Adrenal gland (tissue), 5 donors: ENCODE results near the gene ACSF3.

Experiments
- CTCF ChIP-seq, 6 experiments: fragments of 450-650 bp in 4 of 6; fragments of 200-600 bp in 2 of 6; sonication (generic) in 1 of 6; IDR thresholded peaks; 1 replicate in 5 of 6; 2 replicates in 1 of 6; pipeline versions ENCODE4 v1.5.1 to v1.8.0; 2016 to 2021; ENCODE audit warnings: antibody characterized with exemption in 6 of 6, mild to moderate bottlenecking in 2 of 6, moderate library complexity in 1 of 6
- POLR2A ChIP-seq, 2 donors: fragments of 450-650 bp; IDR thresholded peaks; one replicate each; pipeline ENCODE4 v1.6.1; 2017; ENCODE audit warnings: antibody characterized with exemption in 2 of 2, mild to moderate bottlenecking in 2 of 2, moderate library complexity in 1 of 2
- donor health status: DM: no; HTN: no; CAD: no.

DNA sequence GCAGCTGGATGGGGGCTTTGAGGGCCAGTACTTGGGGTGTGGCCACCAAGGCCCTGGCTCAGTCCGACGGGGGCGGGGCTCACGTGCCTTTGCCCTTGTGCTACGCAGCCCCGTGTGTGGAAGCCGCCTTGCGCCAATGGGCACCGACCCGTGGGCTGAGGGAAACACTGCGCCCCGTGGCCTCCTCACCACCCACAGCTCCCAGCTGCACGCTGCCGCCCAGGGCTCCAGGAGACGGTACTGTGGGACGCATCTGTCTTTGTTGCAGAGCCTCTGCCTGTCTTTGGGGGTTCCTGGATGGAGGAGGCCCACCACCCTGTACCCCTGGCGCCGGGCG is 85.5 kb downstream of the ACSF3 start:
- TF ChIP-seq CTCF (IDR thresholded peaks at IDR 0.05) (no peak), POLR2A (IDR thresholded peaks at IDR 0.05) (no peak)
